Activated CD4-positive, alpha-beta memory T cell treated with anti-CD3 and anti-CD28 coated beads, Interleukin-2, amount 10 ng/mL, durations not matched to agents 7 days and 5 days (primary cell): Measurements from ENCODE around the gene ZBTB43. TPM values are rescaled to one million over a fixed set of nuclear protein-coding genes. Genes with fewer than 3 reads are reported as not detected.
A peak's percentile ranks its signal among the peaks of the same experiment; 100 is the strongest.
"Not testable (repeated sequence)": the region's sequence is repeated elsewhere in the genome, so short reads cannot be mapped to it uniquely, and the experiment has no call there.

Experiments
- CTCF ChIA-PET: fragments of 350-600 bp; sonication (Branson Sonifier 250); formaldehyde crosslinking; loops from one replicate; lab custom pipeline; 2021; ENCODE audit warnings: antibody characterized with exemption, inconsistent platforms; lab: Charles Lee
- POLR2A ChIA-PET: fragments of 350-600 bp; sonication (Branson Sonifier 250); formaldehyde crosslinking; loops from one replicate; lab custom pipeline; 2021; ENCODE audit warnings: antibody characterized with exemption; lab: Charles Lee
- DNase-seq: peaks from one replicate; pipeline ENCODE4 v3.0.0-alpha.2; 2020
- H3K27ac Mint-ChIP-seq: one replicate; pipeline ENCODE4 v1.8.0; 2021; ENCODE audit warnings: mild to moderate bottlenecking, mixed read lengths
- H3K27me3 Mint-ChIP-seq: one replicate; pipeline ENCODE4 v1.8.0; 2021; ENCODE audit warnings: mixed read lengths
- H3K36me3 Mint-ChIP-seq: one replicate; pipeline ENCODE4 v1.8.0; 2021; ENCODE audit warnings: low read depth, mixed read lengths
- H3K4me1 Mint-ChIP-seq: one replicate; pipeline ENCODE4 v1.8.0; 2021; ENCODE audit warnings: mixed read lengths
- H3K4me3 Mint-ChIP-seq: one replicate; pipeline ENCODE4 v1.8.0; 2021; ENCODE audit warnings: mild to moderate bottlenecking, mixed read lengths
- H3K9me3 Mint-ChIP-seq: one replicate; pipeline ENCODE4 v1.8.0; 2021; ENCODE audit warnings: mixed read lengths
- total RNA-seq, 2 experiments: library from RNA; stranded (reverse); gene quantifications; one replicate each; pipeline ENCODE4 v1.2.3, GENCODE V29; 2021

ZBTB43 gene
- total RNA-seq, 2 experiments from 2014 or later = 40.8 to 41.0 TPM

DNA sequence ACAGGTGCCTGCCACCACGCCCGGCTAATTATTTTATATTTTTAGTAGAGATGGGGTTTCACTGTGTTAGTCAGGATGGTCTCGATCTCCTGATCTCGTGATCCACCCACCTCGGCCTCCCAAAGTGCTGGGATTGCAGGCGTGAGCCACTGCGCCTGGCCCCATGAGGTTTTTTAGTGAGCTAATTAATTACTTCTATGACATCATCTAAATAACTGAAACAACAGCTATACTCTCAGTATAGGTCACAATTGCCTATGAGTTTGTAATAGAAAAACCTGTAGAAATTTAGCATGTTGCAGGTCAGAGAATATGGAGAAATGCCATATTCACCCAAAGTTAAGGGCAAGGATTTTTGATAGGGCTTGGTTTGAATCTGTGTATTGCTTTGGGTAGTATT is 12.8 kb downstream of the ZBTB43 start:
- not testable (repeated sequence) for H3K27ac Mint-ChIP-seq, DNase-seq, H3K27me3 Mint-ChIP-seq, H3K4me3 Mint-ChIP-seq
- Mint-ChIP-seq H3K9me3 (peaks cover 22% of the 10 kb centered on the region), H3K4me1 (peaks cover 19% of the 10 kb centered on the region), H3K36me3 (peaks cover 89% of the 10 kb centered on the region)
- ChIA-PET POLR2A (interaction anchor here (0.6 to 2.0 kb wide), 2 partner anchors 8 to 86 kb away, joined by 3 to 7 read pairs; no protein-coding TSS in a partner anchor), CTCF (interaction anchor here (0.6 kb wide), 1 partner anchor 460 kb away, joined by 3 read pairs; no protein-coding TSS in a partner anchor)

- no peak overlapping the region for H3K27ac Mint-ChIP-seq
- no peak for DNase-seq
- no peak overlapping the region for H3K4me3 Mint-ChIP-seq
- H3K27me3 Mint-ChIP-seq = no peaks in the 10 kb centered on the region
- H3K36me3 Mint-ChIP-seq = peaks cover 86% of the 10 kb centered on the region
- H3K4me1 Mint-ChIP-seq = peaks cover 19% of the 10 kb centered on the region
- H3K9me3 Mint-ChIP-seq = peaks cover 18% of the 10 kb centered on the region
- POLR2A ChIA-PET = no interaction called here
- CTCF ChIA-PET = no interaction called here
Observed at GRCh38 chr9:126818482-126818881, 13.6 kb downstream of the ZBTB43 start.

DNA sequence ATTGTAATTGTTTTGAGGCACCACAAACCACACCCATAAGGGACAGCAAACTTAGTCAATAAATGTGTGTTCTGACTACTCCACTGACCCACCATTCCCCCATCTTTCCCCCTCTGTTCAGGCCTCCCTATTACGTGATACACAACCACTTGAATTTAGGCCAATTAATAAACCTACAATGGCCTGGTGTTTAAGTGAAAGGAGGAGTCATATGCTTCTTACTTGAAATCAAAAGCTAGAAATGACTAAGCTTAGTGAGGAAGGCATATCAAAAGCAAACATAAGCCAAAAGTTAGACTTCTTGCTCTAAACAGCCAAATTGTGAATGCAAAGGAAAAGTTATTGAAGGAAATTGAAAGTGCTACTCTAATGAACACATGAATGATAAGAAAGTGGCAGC is 14.6 kb downstream of the ZBTB43 start:
- H3K36me3 Mint-ChIP-seq = peaks cover 85% of the 10 kb centered on the region
- no peak for DNase-seq
- ChIA-PET CTCF (interaction anchor here (1.2 kb wide), 1 partner anchor 113 kb away, joined by 3 read pairs; no protein-coding TSS in a partner anchor), POLR2A (interaction anchor here (1.2 to 1.9 kb wide), 2 partner anchors 10 to 14 kb away, joined by 9 to 17 read pairs; partner anchors contain the start of gene ZBTB43)
- H3K4me3 Mint-ChIP-seq = no peak overlapping the region
- H3K27ac Mint-ChIP-seq = no peak overlapping the region
- H3K9me3 Mint-ChIP-seq = peaks cover 18% of the 10 kb centered on the region
- peaks cover 19% of the 10 kb centered on the region for H3K4me1 Mint-ChIP-seq
- H3K27me3 Mint-ChIP-seq = no peaks in the 10 kb centered on the region

DNA sequence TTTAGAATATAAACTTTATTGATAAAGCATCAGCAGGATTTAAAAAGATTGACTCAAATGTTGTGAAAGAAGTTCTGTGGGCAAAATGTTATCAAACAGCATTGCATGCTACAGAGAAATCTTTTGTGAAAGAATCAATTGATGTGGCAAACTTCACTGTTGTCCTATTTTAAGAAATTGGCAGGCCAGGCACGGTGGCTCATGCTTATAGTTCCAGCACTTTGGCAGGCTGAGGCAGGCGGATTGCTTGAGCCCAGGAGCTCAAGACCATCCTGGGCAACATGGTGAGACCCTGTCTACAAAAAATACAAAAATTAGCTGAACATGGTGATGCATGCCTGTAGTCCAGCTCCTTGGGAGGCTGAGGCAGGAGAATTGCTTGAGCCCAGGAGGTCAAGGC is 17.4 kb downstream of the ZBTB43 start:
- DNase-seq = no peak
- Mint-ChIP-seq H3K27ac (no peak overlapping the region), H3K36me3 (peaks cover 77% of the 10 kb centered on the region), H3K27me3 (no peaks in the 10 kb centered on the region), H3K4me1 (peaks cover 20% of the 10 kb centered on the region), H3K4me3 (no peak overlapping the region), H3K9me3 (peaks cover 11% of the 10 kb centered on the region)
- POLR2A ChIA-PET = no interaction called here
- CTCF ChIA-PET = no interaction called here

GRCh38 chr9:126822873-126823272 is 18.0 kb downstream of the ZBTB43 start:
- peaks cover 71% of the 10 kb centered on the region for H3K36me3 Mint-ChIP-seq

DNA sequence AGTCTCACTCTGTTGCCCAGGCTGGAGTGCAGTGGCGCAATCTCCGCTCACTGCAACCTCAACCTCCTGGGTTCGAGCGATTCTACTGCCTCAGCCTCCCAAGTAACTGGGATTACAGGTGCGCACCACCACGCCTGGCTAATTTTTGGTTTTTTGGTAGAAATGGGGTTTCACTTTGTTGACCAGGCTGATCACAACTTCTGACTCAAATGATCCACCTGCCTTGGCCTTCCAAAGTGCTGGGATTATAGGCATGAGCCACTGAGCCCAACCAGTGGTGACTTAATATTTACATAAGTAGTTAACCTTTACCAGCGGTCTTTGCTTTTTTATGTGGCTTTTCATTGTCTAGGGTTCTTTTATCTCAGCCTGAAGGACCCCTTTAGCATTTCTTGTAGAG is 19.2 kb downstream of the ZBTB43 start:
- H3K27ac Mint-ChIP-seq, H3K9me3 Mint-ChIP-seq, H3K4me3 Mint-ChIP-seq, H3K27me3 Mint-ChIP-seq, DNase-seq, CTCF ChIA-PET, POLR2A ChIA-PET: not testable (repeated sequence)
- peaks cover 17% of the 10 kb centered on the region for H3K4me1 Mint-ChIP-seq
- H3K36me3 Mint-ChIP-seq = peaks cover 63% of the 10 kb centered on the region

More at GRCh38 chr9:126822873-126823272, 18.0 kb downstream of the ZBTB43 start:
- no peak for DNase-seq
- no peak overlapping the region for H3K27ac Mint-ChIP-seq
- no peaks in the 10 kb centered on the region for H3K27me3 Mint-ChIP-seq
- no peak overlapping the region for H3K4me3 Mint-ChIP-seq
- CTCF ChIA-PET = no interaction called here
- H3K9me3 Mint-ChIP-seq = peaks cover 11% of the 10 kb centered on the region
- POLR2A ChIA-PET = no interaction called here
- H3K4me1 Mint-ChIP-seq = peaks cover 20% of the 10 kb centered on the region

GRCh38 chr9:126827227-126827626 is 22.4 kb downstream of the ZBTB43 start:
- H3K9me3 Mint-ChIP-seq = no peaks in the 10 kb centered on the region
- no peaks in the 10 kb centered on the region for H3K27me3 Mint-ChIP-seq
- no peak overlapping the region for H3K27ac Mint-ChIP-seq
- POLR2A ChIA-PET = interaction anchor here (1.0 kb wide), 1 partner anchor 23 kb away, joined by 3 read pairs; the partner anchor contains the start of gene ZBTB43
- no peak for DNase-seq
- CTCF ChIA-PET = interaction anchor here (0.8 kb wide), 1 partner anchor 36 kb away, joined by 3 read pairs; no protein-coding TSS in a partner anchor
- H3K4me1 Mint-ChIP-seq = peaks cover 23% of the 10 kb centered on the region
- H3K4me3 Mint-ChIP-seq = no peak overlapping the region
- peaks cover 49% of the 10 kb centered on the region for H3K36me3 Mint-ChIP-seq

- no peak for DNase-seq
- Mint-ChIP-seq H3K27ac (no peak overlapping the region), H3K4me1 (peaks cover 23% of the 10 kb centered on the region), H3K4me3 (no peak overlapping the region), H3K27me3 (no peaks in the 10 kb centered on the region), H3K9me3 (no peaks in the 10 kb centered on the region), H3K36me3 (peaks cover 54% of the 10 kb centered on the region)
- ChIA-PET CTCF (interaction anchor here (2.0 kb wide), 1 partner anchor 124 kb away, joined by 5 read pairs; no protein-coding TSS in a partner anchor), POLR2A (interaction anchor here (0.7 to 3.7 kb wide), 3 partner anchors 14 to 1296 kb away, joined by 3 to 20 read pairs (median 6); partner anchors contain the start of gene ZBTB43)
Observed at GRCh38 chr9:126829035-126829434, 24.2 kb downstream of the ZBTB43 start.

DNA sequence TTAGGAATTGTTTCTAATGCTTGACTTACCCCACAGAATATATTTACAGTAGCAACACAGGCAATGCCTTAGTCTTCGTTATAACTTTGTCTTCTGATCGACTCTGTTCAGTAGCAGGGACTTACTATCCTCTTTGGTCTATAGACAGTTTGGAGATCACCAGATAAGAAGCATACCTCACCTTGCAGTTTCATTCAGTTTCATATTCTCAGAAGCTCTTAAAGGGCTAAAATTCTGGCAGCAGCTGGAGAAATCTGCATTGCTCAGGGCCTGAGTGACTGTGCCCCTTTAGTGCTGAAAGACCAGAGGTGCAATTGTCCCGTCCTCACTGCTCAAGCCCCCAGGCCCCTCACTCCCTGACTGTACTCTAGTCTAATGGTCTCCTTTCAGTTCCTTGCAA is 26.0 kb downstream of the ZBTB43 start:
- H3K27me3 Mint-ChIP-seq = no peaks in the 10 kb centered on the region
- H3K4me1 Mint-ChIP-seq = peaks cover 27% of the 10 kb centered on the region
- peaks cover 51% of the 10 kb centered on the region for H3K36me3 Mint-ChIP-seq
- H3K27ac Mint-ChIP-seq = peak overlapping the region; percentile 0
- H3K4me3 Mint-ChIP-seq = no peak overlapping the region
- no peaks in the 10 kb centered on the region for H3K9me3 Mint-ChIP-seq
- ChIA-PET CTCF (interaction anchor here (1.8 to 2.0 kb wide), 2 partner anchors 26 to 125 kb away, joined by 5 to 7 read pairs; partner anchors contain the start of gene ZBTB43), POLR2A (interaction anchor here (0.6 to 3.7 kb wide), 5 partner anchors 10 to 63 kb away, joined by 3 to 20 read pairs (median 4); partner anchors contain the start of gene ZBTB43)
- DNase-seq = no peak

- Mint-ChIP-seq H3K27me3 (no peaks in the 10 kb centered on the region), H3K27ac (no peak overlapping the region), H3K36me3 (peaks cover 55% of the 10 kb centered on the region), H3K4me3 (no peak overlapping the region), H3K9me3 (no peaks in the 10 kb centered on the region), H3K4me1 (peaks cover 34% of the 10 kb centered on the region)
- POLR2A ChIA-PET = no interaction called here
- CTCF ChIA-PET = interaction anchor here (0.6 to 2.1 kb wide), 2 partner anchors 27 to 441 kb away, joined by 3 to 6 read pairs; no protein-coding TSS in a partner anchor
- no peak for DNase-seq
Observed at GRCh38 chr9:126832440-126832839, 27.6 kb downstream of the ZBTB43 start.

GRCh38 chr9:126833020-126833419 is 28.2 kb downstream of the ZBTB43 start:
- no peak overlapping the region for H3K27ac Mint-ChIP-seq
- H3K36me3 Mint-ChIP-seq = peaks cover 59% of the 10 kb centered on the region
- no peaks in the 10 kb centered on the region for H3K9me3 Mint-ChIP-seq
- H3K4me3 Mint-ChIP-seq = no peak overlapping the region
- ChIA-PET CTCF (interaction anchor here (2.1 kb wide), 1 partner anchor 26 kb away, joined by 6 read pairs; no protein-coding TSS in a partner anchor), POLR2A (no interaction called here)
- H3K27me3 Mint-ChIP-seq = no peaks in the 10 kb centered on the region
- no peak for DNase-seq
- peaks cover 40% of the 10 kb centered on the region for H3K4me1 Mint-ChIP-seq

DNA sequence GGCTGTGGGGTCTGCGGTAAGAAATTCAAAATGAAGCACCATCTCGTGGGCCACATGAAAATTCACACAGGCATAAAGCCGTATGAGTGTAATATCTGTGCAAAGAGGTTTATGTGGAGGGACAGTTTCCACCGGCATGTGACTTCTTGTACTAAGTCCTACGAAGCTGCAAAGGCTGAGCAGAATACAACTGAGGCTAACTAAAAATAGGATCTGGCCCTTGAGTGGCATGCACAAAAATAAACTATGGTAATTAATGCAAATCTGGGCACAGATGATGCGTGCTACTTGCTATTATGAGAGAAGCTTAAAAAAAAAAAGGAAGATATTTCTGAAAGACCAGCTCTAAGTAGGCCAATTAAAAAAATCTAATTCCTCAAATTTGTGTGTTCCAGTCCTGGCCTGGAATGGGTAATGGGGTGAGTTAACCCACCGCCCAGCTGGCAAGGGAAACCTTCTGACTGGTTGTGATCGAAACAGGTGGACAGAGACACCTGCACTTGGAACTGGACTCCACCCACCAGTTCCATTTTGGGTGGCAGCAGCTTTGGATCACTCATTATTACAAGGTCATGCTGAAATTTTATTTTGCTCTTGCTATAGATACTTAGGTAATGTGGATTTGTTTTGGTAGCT is 29.0 kb downstream of the ZBTB43 start:
- DNase-seq = no peak
- ChIA-PET POLR2A (no interaction called here), CTCF (interaction anchor here (0.7 to 0.9 kb wide), 2 partner anchors 127 to 129 kb away, joined by 3 read pairs; no protein-coding TSS in a partner anchor)
- no peaks in the 10 kb centered on the region for H3K27me3 Mint-ChIP-seq
- H3K4me1 Mint-ChIP-seq = peaks cover 42% of the 10 kb centered on the region
- H3K9me3 Mint-ChIP-seq = no peaks in the 10 kb centered on the region
- H3K4me3 Mint-ChIP-seq = no peak overlapping the region
- H3K27ac Mint-ChIP-seq = no peak overlapping the region
- H3K36me3 Mint-ChIP-seq = peaks cover 59% of the 10 kb centered on the region

DNA sequence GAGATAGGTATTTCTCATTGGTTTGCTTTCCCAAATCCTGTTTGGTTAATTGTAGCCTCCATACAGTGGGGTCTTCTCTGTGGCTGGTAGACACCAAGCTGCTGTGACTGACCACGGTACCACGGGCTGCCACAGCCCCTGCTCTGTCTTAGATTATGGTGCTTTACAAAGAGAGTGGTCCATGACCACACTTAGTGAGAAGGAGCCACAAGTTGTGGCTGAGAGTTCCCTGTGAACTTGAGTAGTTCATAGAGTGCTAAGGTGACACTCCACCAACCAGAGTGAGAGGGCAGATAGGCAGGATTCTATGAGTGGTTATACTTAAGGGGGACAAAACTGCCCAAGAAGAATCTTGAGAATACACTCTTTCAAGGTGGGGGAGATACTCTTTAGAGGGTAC is 29.8 kb downstream of the ZBTB43 start:
- no peak overlapping the region for H3K4me3 Mint-ChIP-seq
- H3K27ac Mint-ChIP-seq = no peak overlapping the region
- POLR2A ChIA-PET = no interaction called here
- no peak for DNase-seq
- H3K27me3 Mint-ChIP-seq = no peaks in the 10 kb centered on the region
- peaks cover 43% of the 10 kb centered on the region for H3K4me1 Mint-ChIP-seq
- H3K36me3 Mint-ChIP-seq = peaks cover 62% of the 10 kb centered on the region
- no peaks in the 10 kb centered on the region for H3K9me3 Mint-ChIP-seq
- CTCF ChIA-PET = interaction anchor here (0.9 kb wide), 1 partner anchor 130 kb away, joined by 3 read pairs; no protein-coding TSS in a partner anchor
